Inflammatory macrophage treated with lipopolysaccharide for 4 hours (primary cell): ENCODE results near the gene RHO.

Experiments
- DNase-seq: peaks from one replicate; pipeline ENCODE4 v3.0.0-alpha.2; 2020

The RHO gene

DNA sequence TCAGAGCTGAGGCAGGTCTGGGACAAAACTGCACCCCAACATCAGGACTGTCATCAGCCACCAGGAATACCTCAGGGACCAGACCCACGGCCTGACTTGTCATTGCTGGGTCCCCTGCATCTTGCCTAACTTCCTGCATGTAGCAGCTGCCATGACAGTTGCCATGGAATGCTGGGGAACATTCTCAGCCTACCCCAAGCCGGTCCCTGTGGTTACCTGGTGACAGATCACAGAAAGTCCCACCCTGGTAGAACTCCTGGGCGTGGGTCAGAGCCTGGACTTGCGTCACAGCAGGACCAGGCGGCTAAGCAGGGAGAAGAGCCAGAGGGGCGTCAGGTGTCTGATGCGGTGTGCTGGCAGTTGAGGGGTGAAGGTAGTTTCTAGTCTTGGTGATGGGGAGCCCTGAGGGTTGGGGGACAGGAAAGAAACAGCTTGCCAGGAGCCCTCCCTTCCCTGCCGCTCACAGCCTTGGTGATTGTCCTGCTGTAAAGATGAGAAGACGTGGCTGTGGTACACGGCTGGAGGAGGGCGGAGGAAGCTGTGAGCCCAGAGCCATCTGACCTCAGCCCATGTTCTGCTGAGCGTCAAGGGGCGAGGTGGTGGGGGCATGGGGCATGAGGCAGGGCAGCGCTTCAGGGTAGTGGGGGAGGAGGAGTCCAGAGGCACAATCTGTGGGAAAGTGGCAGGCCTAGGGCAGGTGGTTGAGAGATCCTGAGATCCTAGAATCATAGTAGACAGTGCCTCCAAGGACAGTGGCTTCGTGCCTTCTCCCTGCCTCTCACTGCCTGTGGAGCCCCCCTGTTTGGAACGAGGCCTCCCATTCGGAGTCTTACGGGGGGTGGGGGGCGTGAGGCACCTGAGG, 19.9 kb downstream of the RHO start:
- DNase-seq = no peak

DNA sequence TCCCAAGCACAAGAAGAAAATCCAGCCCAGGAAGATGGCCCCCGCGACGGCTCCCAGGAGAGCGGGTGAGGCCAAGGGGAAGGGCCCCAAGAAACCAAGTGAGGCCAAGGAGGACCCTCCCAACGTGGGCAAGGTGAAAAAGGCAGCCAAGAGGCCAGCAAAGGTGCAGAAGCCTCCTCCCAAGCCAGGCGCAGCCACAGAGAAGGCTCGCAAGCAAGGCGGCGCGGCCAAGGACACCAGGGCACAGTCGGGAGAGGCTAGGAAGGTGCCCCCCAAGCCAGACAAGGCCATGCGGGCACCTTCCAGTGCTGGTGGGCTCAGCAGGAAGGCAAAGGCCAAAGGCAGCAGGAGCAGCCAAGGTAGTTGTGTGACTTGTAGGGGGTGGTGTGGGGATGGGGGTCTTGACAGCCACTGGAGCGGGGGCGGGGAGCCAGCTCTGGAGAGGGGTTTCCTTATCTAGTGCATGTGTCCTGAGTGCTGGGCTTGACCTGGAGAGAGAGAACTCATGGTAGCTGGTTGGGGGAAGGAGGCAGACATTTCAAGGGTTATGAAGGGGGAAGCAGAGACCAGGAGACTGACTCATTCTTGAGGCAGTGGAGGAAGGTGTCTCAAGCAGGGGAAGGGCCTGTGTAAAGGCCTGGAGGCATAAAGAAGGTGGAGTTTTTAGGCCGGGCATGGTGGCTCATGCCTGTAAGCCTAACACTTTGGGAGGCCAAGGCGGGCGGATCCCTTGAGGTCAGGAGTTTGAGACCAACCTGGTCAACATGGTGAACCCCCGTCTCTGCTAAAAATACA, 20.8 kb downstream of the RHO start:
- peak; percentile 69 for DNase-seq

DNA sequence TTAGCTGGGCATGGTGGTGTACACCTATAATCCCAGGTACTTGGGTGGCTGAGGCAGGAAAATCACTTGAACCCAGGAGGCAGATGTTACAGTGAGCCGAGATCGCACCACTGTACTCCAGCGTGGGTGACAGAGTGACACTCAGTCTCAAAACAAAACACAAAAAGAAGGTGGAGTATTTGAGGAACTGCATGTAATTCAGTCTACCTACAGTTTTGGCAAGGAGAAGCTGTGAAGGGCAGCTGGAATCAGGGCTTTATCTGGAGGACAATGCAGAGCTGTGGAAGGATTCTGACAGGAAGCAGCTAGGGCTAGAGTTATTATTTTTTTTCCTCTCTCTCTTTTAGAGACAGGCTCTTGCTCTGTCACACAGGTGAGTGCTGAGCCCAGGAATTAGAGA, 21.4 kb downstream of the RHO start:
- DNase-seq = no peak

DNA sequence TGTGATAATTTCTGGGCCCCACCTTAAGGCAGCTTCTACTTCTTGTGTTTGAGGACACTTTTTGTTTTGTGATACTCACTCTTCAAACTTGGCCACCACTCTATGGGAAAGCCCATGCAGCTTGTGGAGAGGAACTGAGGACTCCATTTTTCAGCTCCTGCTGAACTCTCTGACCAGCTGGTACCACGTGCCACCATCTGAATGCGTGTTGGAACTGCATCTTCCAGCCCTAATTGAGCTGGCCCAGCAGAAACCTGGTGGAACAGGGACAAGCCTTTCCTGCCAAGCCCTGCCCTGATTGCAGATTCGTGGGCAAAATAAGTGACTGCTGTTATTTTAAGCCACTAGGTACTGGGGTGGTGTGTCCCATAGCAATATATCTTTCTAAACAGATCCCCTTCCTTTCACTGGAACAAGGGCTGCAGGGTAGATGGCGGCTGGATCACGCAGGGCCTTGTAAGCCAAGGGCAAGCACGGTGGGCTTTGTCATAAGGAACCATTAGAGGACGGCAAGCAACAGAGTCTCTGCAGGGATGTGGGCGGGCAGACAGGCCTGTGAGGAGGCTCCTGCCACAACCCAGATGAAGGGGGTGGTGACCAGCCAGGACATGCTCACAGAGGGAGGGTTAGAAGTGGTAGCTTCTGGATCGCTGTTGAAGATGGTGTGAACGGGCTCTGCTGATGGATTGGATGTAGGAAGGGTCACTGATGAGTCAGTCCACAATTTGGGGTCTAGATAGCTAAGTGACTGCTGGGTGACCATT, 24.0 kb downstream of the RHO start:
- no peak for DNase-seq

DNA sequence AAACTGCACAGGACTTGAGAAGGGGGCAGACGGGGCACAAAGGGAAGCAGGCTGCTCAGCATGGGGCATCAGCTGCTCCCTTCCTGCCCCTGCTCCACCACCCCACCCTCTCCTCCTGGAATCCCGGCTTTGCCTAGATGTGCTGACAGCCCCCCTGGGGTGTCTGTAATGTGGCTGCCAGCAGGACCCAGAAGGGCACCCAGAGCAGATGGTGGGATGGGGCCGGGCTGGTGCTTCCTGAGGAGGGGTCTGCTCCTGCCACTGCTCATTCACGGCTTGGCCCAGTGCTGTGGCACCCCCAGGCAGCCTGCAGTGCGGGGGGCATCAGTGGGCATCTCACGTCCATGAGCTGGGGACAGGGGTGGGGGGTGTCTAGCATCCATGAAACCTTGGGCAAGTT, 24.7 kb downstream of the RHO start:
- DNase-seq = no peak

DNA sequence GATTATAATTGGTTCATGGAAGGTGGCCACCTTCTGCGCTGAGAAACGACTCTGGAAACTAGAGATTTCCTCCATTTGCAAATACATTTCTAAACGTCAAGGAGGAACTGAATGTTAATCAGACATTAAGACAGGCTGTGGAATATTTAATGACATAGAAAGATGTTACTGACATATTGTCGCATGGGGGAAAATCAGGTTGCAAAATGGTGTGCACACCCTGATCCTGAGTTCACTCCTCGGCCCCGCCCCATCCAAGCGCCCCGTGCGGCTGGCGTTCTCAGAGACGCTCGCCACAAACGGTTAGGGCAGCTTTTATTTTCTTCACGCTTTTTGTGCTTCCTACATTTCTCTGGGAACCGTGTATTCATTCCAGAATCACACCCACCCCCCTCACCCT, 25.3 kb downstream of the RHO start:
- DNase-seq = peak; percentile 82

DNA sequence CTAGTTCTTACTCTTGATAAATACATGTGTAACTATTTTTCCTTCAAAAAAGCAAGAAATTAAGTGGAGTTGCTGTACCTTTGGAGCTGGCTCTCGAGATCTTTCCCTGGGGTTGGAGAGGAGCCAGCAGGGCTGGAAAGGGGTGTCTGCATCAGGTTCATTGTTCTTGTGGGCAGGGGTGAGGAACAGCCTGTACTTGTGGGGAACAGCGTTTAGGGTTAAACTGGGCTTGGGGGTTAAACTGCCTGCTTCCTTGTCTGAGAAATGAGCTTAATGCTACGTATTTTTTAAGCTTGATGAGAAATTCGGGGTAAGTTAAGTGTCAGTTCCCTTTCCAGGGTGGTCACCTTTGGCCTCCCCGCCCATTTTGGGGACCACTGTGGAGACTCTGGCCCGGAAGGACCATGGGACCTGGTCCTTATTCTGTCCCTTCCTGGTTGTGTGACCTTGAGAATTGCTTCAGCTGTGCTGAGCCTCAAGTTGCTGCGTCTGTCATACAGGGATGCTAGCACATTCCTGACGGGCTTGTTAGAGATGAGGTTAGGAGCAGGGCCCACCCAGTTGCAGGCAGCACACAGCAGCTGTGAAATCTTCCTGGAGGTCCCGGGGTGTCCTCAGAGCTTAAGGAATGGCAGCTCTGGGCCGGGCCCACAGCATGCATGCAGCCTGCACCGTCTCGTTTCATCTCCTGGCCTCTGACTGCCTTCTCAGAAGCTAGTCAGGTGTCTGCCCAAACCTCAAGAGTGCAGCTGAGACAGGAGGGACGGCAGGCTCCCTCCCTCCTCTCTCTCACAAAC, 26.1 kb downstream of the RHO start:
- DNase-seq = no peak

DNA sequence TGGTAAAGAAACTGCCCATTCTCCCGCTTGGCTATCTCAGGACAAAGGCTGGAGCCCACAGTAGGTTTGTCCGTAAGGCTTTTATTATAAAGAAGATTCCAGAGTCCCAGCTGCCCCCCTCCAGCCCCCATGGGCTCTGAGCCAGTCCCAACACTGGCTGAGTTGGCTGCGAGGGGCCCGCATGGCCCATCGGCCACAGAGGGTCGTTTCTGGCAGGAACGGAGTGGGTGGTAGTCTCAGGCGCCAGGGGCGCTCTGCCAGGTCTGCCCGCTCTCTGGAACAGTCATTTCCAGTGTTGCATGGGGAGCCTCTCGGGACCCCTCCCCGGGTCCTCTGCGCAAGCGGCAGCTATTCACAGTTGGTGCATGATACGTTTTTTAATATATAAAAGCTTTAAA, 26.7 kb downstream of the RHO start:
- no peak for DNase-seq

DNA sequence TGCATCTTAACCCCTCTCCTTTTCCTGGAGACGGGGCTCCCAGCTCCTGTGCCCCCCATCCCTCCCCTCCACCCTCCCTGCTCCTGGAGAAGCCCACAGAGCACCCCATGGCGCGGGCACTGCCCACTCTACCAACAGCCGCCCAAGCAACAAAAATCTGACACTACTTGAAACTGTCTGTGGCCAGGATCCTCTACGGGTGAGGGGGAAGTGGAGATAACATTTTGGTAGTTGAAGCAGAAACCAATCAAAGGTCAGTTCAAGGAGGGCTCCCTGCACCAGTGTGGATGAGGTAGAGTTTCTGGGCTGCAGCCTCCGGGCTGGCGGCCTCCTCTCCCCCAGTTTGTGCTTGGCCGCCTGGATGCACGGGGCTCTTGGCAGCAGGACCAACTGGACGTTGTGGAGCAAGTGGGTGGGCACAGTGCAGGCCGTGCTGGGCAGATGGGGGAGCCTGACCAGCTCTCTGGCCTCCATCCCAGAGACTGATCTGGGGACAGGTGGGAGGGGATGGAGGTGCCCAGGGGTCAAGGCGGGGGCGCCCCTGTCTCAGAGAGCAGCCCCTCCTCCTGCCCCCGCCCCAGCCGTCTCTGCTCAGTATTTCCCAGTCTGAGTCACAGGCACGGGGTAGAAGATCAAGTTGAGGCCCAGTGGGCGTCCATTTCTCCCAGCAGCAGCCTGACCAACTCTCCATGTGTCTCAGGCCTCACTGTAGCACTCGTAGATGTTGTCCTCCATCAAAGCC, 27.3 kb downstream of the RHO start:
- peak; percentile 13 for DNase-seq

DNA sequence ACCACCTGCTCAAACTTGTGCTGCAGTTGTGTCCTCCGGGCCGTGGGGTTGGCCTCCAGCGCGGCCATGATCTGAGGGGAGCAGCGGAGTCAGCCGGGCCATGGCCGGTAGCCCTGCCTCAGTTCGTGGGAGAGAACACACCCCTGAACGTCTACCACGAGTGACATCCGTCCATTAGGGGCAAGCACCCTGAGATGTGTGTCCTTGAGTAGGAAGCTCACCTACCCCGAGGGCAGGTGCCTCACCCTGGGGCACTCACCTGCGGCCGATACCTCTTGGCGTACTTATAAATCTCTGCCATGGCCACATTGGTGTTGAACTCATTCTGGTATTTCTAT, 27.9 kb downstream of the RHO start:
- DNase-seq = no peak

DNA sequence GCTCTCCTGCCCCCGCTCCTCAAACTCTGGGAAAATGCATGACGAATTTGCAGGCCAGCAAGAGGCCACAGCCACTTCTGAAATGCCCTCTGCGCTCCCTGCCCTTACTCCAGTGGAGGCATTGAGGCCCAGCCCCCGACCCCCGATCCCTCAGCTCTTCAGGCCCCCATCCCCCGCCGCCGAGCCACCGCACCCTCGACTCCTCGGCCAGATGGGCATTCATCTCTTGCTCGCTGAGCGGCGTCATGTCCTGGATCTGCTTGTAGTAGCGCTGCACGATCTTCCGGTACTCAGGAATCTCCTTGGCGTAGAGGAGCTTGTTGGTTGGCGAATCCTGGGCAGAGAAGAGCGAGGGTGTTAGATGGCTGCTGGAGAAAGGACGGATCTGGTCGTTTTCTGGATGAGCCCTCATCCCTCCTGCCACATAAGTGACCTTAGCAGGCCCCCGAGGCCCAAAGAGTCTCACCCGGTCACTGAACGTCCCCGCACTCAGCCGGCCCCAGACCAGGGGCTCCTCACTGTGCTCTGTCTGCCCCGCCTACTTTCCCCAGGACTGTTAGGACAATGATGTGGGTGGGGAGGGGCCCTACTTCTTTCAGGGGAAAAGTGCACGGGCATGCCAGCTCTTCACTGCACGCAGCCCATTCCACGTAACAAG, 28.6 kb downstream of the RHO start:
- DNase-seq = no peak

DNA sequence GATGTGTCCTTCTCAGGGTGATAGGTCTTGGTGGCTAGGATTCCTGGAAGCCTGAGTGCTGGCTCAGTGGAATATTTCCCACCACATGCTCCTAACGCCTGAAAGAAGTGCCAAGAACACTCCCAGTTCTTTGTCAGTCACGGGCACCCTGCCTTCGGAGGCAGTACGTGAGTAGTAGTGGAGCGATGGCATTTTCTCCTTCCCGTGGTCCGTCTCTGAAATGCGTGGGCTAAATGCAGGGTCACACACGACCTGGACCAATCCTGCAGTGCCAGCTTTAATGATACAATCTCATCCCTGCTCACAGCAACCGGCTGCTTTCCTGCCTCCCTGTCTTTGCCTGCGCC, 29.1 kb downstream of the RHO start:
- DNase-seq = no peak

DNA sequence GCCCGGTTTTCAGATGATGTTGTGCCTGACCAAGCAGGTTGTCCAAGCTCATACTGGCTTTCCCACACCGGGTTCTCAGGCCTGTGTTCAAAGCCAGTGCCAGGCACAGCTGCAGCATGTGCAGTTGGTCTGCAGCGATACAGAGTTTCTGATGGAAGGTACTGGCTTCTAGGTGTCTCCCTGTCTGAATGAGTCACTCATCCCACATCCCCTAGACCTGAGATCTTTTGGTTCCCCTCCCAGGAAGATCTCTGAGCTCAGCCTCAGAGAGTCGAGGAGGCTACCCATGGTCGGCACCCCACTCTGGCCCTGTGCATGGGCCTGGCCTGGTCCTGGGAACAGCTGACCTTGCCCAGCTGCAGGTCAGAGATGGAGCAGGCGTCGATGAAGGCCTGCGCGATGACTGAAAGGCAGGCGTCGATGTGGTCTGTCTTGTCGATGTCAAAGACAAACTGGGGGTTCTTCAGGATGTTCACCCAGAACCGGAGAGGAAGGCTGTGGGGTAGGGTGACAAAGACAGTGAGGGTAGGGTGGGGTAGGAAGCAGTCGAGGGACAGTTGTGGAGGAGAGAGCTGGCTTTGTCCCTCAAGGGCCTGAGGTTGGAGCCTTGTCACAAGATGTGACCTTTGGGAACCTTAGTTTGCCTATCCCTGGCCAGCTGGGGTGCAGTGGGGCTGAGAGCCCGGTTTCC, 29.8 kb downstream of the RHO start:
- no peak for DNase-seq

DNA sequence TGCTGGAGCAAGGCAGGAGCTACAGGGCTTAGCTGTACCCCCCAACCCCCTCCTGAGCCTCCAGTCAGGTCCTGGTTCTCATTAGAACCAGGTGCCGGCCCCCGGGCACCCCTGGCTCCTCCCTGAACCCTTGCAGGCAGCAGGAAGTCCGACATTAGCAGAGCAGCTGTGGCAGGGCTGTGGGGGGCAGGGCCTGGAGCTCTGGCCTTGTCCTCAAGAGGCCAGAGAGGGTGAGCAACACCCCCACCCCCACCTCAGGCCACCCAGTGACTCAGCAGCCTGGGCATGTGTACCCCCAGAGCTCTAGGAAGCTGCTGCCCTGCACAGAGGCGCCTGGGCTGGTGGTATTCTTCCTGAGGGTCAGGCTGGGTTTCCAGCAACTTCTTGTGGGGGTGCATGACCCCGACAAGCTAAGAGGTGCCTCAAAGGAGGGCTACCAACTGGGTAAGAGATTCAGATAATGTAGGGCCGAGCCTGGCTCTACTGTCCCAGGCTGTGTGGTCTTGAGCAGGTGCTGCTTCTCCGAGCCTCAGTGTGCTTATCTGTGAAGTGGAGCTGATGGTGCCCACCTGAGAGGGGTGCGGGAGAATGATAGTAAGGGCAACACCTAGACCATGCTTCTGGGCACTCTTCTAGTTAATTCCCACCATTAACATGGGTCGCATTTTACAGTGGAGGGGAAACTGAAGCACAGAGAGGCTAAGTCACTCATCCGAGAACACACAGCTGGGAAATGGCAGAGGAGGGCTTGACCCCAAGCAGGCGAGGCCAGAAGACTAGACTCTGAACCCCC, 30.5 kb downstream of the RHO start:
- DNase-seq = no peak

DNA sequence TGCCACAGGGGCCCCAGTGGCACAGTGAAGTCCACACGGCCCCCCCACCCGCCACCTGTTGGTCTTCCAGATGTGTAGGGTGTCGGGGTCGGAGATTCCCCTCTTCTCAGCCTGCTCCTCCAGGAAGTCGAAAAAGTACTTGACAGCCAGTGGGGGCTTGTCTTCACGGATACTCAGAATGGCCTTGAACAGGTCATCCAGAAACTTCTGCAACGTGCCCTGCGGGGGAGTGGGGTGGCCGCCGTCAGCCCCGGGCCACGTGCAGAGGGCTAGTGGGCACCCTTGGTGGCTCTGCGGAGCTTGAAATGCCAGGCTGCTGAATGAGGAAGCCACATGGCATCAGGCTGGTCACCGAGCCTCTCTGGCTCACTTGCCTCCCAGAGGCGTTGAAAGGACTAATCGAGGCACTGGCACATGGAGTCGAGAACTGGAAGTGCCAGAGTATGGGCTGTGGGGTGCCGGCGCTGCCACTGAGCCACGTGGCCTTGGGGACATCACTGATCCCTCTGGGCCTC, 31.2 kb downstream of the RHO start:
- no peak for DNase-seq

DNA sequence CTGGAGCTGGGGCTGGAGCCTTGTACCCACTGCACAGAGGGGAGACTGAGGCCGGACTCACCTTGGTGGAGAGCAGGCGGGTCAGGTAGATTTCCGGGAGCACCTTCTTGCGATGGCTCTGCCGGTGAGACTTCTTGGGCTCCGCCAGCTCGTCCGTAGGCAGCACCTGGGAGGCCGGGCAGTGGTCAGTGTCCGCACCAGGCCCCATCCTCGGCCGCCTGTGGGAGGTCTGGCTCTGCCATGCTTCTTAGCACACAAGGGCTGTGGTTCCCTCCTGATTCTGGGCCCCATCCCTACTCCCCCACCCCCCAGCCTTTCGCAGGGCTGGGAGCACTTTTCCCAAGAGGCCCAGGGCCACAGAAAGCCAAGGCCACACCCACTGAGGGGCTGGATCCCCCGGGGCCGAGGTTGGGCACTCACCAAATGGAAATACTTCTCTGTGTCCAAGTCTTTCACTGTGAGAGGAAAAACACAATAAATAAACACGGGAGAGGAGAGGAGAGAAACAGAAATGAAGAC, 31.9 kb downstream of the RHO start:
- no peak for DNase-seq

DNA sequence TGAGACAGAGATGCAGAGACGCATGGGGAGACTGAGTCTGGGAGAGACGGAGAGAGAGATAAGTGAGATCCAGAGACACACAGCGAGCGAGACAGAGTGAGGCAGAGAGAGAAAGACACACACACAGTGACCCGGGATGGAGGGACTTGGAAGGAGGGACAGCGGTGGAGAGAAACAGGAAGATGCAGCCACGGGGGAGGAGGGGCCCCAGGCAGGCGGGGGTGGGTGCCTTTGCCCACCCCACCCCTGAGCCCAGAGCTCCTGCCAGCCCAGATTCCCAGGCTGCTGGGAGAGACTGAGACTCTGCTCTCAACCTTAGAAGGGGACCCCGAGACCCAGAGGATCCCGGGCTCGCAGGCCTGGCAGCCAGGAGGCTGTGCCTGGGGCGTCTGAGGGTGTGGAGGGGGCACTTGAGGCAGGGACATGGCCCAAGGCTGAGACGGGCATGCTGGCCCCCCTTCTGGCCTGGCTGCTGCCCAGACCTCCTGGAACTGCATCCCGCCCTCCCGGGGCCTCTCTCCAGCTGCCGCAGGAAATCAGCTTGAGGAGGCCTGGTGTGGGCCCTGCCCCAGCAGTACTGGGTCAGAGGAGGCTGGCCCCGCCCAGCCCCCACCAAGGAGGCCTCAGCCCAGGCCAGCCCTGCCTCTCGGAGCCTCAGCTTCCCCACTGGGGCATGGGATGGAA, 32.6 kb downstream of the RHO start:
- DNase-seq = no peak

DNA sequence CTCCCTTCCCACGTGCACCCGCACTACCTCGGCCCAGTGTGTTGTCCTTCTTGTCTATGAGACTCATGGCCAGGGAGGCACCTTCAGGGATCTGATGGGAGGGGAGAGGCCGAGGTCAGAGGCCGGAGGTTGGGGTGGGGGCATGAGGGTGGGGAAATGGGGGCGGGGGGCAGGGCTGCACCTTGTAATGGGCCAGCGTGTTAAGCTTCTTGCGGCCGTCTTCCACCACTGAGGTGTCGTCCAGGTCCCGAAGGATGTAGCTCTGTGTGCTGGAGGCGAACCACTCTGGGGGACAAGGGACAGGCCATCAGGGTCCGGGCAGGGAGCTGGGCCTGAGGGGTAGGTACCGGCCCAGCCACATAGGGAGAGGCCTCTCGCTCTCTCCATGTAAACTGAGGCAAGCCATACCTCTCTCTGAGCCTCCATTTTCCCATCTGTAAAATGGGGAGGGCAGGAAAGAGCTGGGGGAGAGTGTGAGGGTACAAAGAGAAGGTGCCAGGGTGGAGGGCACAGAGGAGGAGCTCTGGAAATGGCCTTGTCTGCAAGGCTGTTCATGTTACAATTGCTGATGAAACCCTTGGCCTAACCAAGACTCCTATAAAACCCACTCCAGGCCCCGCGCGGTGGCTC, 33.3 kb downstream of the RHO start:
- DNase-seq = no peak

DNA sequence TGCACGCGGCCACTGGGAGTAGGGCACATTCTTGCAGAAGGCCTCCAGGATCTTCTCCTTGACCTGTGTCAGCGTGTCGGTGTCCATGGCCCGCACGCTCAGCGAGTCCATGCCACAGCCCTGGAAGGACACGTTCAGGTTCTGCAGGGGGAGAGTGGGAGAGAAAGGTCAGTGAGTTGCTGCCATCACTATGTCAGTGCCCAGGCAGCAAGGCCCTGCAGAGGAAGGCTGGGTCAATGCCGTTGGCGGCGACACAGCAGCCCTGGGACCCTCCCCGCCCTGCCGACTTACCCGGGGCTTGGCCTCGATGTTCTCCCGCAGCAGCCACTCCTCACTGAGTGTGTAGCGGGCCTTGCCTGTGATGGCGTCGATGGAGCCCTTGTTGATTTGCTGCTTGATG, 34.4 kb downstream of the RHO start:
- no peak for DNase-seq
